ENCODE data around the gene MEF2A.

MEF2A gene

GRCh38 chr15:99564221-99565048 is 1.3 kb upstream of the MEF2A start:
- H3K27ac ChIP-seq = peak overlapping the region; percentile 97
- no peak for TF ChIP-seq CTCF (conservative IDR thresholded peaks at IDR 0.05)

GRCh38 chr15:99565049-99565298 is 810 bp upstream of the MEF2A start:
- H3K27ac ChIP-seq = peak overlapping the region; percentile 97
- TF ChIP-seq CTCF (conservative IDR thresholded peaks at IDR 0.05) = no peak

GRCh38 chr15:99566157-99566897 is 543 bp downstream of the MEF2A start:
- peak overlapping the region; percentile 97 for H3K27ac ChIP-seq
- no peak for TF ChIP-seq CTCF (conservative IDR thresholded peaks at IDR 0.05)

GRCh38 chr15:99568625-99569352 is 3.0 kb downstream of the MEF2A start:
- H3K27ac ChIP-seq = no peak overlapping the region; the same call in 1 of the 2 replicates
- no peak for TF ChIP-seq CTCF (conservative IDR thresholded peaks at IDR 0.05)

- TF ChIP-seq CTCF (conservative IDR thresholded peaks at IDR 0.05) = no peak
Measured at GRCh38 chr15:99571299-99571698, 5.5 kb downstream of the MEF2A start.

GRCh38 chr15:99574048-99574447 is 8.3 kb downstream of the MEF2A start:
- H3K27ac ChIP-seq = peak overlapping the region; percentile 65
- no peak for TF ChIP-seq CTCF (conservative IDR thresholded peaks at IDR 0.05)

More at GRCh38 chr15:99571299-99571698, 5.5 kb downstream of the MEF2A start:
- H3K27ac ChIP-seq = peak overlapping the region; percentile 65; the same call in 1 of the 2 replicates

GRCh38 chr15:99574502-99574901 is 8.7 kb downstream of the MEF2A start:
- TF ChIP-seq CTCF (conservative IDR thresholded peaks at IDR 0.05) = no peak
- peak overlapping the region; percentile 65 for H3K27ac ChIP-seq
